Measurements from ENCODE around the gene TMEM250.

Gene TMEM250, protein sequence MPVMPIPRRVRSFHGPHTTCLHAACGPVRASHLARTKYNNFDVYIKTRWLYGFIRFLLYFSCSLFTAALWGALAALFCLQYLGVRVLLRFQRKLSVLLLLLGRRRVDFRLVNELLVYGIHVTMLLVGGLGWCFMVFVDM

DNA sequence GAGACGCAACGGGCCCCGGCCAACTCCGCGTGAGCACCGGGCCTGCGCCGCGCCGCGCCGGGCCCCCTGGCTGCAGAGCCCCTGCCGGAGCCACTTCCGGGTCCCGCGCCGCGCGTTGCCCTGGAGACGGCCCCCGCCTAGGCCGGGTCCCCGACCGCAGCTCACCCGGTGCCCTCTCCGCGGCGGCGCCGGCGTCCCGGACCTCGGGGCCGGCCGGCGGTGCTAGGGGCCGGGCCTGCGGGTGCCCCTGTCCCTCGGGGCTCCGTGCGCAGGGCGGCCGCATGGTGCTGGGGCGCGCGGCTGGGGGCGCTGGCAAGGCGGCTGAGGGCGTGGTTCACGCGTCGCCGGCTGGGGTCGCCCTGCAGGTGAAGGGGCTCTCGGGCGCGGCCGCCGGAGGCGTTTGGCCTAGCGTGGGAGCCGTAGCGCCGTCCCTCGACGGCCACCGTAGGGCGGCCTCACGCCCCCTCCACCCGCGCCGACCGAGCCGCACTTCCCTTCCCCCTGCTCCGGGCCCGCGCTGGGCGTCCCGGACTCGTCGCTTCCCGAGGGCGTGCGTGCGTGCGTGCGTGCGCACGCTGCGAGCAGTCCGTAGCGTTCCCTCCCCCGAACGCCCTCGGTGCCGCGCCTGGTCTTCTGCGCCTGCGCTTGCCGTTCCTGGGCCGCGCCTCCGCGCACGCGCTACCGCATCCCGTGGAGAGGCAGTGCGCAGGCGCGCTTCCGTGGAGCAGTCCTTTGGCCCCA, at the start of gene TMEM250:
TMEM250 (minus strand) TSS at position 556 of the 741 bp plus-strand sequence. CDS start 1,975 bp downstream, outside the sequence.
- TF ChIP-seq, protein P1, sequence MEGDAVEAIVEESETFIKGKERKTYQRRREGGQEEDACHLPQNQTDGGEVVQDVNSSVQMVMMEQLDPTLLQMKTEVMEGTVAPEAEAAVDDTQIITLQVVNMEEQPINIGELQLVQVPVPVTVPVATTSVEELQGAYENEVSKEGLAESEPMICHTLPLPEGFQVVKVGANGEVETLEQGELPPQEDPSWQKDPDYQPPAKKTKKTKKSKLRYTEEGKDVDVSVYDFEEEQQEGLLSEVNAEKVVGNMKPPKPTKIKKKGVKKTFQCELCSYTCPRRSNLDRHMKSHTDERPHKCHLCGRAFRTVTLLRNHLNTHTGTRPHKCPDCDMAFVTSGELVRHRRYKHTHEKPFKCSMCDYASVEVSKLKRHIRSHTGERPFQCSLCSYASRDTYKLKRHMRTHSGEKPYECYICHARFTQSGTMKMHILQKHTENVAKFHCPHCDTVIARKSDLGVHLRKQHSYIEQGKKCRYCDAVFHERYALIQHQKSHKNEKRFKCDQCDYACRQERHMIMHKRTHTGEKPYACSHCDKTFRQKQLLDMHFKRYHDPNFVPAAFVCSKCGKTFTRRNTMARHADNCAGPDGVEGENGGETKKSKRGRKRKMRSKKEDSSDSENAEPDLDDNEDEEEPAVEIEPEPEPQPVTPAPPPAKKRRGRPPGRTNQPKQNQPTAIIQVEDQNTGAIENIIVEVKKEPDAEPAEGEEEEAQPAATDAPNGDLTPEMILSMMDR (IDR thresholded peaks at IDR 0.05) = peak; percentile 29; the same call in 1 of the 2 replicates
- no peak for TF ChIP-seq ZFX (IDR thresholded peaks at IDR 0.05; ENCODE audit: borderline replicate concordance)
- H3K27ac ChIP-seq = peak within 1 kb of the TSS; percentile 93

DNA sequence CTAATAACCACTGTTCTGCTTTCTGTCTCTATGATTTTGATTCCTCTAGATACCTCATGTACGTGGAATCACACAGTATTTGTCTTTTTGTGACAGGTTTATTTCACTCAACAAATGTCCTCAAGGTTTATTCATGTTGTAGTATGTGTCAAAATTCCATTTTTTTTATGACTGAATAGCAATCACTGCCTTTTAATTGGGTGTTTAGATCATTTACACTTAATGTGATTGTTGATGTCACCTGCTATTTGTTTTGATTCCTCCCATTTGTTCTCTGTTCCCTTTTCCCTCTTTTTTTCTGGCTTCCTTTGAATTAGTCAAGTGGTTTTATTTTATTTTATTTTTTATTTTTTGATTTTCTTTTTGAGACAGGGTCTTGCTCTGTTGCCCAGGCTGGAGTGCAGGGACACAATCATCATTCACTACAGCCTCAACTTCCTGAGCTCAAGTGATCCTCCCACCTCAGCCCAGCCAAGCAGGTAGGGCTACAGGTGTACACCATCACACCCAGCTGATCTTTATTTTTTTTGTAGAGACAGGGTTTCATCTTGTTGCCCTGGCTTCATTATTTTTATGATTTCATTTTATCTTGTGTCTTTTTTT, 44.7 kb upstream of the TMEM250 start:
- no peak for TF ChIP-seq ZFX (IDR thresholded peaks at IDR 0.05; ENCODE audit: borderline replicate concordance)
- TF ChIP-seq, protein P1 (IDR thresholded peaks at IDR 0.05) = no peak

DNA sequence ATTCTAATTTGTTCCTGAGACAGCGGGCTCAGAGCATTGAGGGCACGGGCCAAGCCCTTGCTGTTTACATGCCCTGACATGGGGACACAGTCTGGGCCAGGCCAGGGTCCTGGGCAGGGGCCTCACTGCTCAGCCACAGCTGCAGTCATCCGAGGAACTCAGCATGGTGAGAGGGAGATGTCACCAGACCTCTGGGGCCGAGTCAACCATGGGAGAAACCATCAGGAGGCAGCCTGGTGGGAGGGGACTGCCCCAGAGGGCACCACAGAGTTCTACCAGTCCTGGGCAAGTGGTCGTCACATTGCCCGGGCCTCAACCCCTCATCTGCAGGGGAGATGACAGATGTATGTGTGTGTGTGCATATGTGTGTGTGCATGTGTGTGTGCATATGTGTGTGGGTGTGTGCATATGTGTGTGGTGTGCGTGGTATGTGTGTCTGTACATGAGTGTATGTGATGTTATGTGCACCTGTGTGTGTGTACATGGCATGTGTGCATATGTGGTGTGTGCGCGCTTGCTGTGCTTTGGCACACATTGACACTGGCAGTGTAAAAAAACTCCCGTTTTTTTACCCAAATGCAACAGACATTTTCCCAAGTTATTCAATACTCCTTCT, 42.4 kb upstream of the TMEM250 start:
- no peak overlapping the region for H3K27ac ChIP-seq
- TF ChIP-seq, protein P1 (IDR thresholded peaks at IDR 0.05) = no peak

More for the DNA sequence above, 44.7 kb upstream of the TMEM250 start:
- no peak overlapping the region for H3K27ac ChIP-seq

DNA sequence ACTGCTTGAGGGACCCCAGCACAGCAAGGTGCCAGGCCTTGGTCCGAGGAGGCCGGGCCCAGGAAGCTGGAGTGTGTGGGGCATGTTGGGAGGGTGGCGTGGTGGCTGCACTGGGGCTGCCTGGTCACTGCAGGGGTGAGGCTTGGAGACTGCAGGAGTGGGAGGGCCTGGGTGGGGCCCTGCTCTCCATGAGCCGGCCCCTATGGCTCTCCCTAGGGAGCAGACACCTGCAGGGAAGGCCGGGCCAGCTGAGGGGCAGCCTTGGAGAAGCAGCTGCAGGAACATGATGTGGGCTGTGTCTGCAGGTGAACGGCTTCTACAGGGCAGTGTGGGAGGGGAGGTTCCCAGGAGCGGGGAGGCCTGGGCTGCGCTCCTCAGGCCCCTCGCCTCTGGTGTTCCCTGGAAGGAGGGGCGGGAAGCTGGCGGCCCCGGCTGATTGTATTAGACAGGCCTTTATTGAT, 41.7 kb upstream of the TMEM250 start:
- H3K27ac ChIP-seq = no peak overlapping the region
- no peak for TF ChIP-seq ZFX (IDR thresholded peaks at IDR 0.05; ENCODE audit: borderline replicate concordance)
- TF ChIP-seq, protein P1 (IDR thresholded peaks at IDR 0.05) = no peak

DNA sequence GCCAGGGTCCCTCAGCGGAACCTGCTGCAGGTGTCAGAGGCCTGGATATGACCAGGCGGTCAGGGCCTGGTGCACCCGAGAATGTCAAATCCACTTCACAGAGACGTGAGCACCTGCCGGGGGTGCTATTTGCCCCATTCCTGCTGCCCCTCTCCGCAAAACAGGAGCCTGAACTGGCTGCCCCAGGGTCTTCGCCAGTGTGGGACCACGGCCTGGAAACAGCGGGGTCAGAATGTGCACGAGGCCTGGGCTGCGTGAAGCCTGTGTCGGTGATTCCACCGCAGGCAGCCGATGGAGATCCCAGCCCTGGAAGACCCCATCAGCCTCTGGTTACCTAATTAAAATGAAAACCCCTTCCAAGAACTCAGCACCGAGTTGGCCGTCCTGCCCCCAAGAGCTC, 41.2 kb upstream of the TMEM250 start:
- TF ChIP-seq, protein P1 (IDR thresholded peaks at IDR 0.05) = no peak
- no peak for TF ChIP-seq ZFX (IDR thresholded peaks at IDR 0.05; ENCODE audit: borderline replicate concordance)

DNA sequence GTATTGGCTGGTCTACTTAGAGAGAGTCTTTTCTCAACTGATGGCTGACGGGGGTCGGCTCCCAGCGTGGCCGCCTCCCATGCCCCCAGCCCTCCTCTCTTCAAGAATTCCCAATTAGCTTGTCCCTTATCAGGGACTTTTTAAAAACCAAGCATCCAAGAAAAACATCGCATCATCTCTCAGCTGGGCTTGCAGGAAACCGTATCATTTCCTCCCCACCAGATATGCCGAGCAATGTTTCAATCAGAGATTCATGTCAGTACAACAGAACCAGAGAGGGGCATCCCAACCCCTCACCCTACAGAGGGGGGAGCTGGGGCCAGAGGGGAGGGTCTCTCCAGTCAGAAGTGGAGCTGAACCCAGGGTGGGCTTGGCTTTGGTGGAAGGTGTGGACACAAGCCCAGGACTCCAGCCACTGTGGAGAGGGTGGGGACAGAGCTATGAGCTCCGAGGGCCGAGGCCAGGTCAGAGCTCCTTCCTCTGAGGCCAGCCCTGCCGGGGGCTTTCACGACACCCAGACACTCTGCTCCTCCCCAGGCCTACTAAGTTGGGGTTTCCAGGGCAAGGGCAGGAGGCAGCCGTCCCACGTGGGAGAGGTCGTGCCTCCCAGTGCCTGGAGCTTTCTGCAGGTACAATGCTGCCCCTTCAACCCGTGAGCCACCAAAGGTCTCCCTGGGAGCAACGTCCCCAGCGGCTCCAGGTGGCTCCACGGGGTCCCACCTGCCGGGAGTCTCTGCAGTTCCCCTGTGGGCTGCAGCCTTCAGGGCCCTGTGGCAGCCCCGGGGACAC, 39.0 kb upstream of the TMEM250 start:
- H3K27ac ChIP-seq = no peak overlapping the region
- TF ChIP-seq, protein P1 (IDR thresholded peaks at IDR 0.05) = no peak
- TF ChIP-seq ZFX (IDR thresholded peaks at IDR 0.05; ENCODE audit: borderline replicate concordance) = no peak

More for the DNA sequence above, 41.2 kb upstream of the TMEM250 start:
- H3K27ac ChIP-seq = no peak overlapping the region

Data from 22Rv1 (cell line).